AG09309 (cell line): Measurements from ENCODE around the gene PDGFRA.

Experiments
- DNase-seq: peaks from one replicate; pipeline ENCODE4 v3.0.0-alpha.2; 2010; ENCODE audit warnings: low read depth
- H3K4me3 ChIP-seq: 2 replicates; pipeline ENCODE4 v1.5.1; 2011; ENCODE audit warnings: mild to moderate bottlenecking, low read depth, low read length, moderate library complexity; ENCODE audit not compliant: control insufficient read depth
- TF ChIP-seq, protein P1 (sequence below): IDR thresholded peaks from 2 replicates; pipeline ENCODE4 v1.5.1; 2011; ENCODE audit warnings: mild to moderate bottlenecking, low read depth, low read length, inconsistent platforms; ENCODE audit not compliant: insufficient read depth, control insufficient read depth; ENCODE audit errors: missing control alignments

PDGFRA gene

GRCh38 chr4:54290980-54291379, 61.9 kb downstream of the PDGFRA start:
- DNase-seq: no peak
- TF ChIP-seq, protein P1, sequence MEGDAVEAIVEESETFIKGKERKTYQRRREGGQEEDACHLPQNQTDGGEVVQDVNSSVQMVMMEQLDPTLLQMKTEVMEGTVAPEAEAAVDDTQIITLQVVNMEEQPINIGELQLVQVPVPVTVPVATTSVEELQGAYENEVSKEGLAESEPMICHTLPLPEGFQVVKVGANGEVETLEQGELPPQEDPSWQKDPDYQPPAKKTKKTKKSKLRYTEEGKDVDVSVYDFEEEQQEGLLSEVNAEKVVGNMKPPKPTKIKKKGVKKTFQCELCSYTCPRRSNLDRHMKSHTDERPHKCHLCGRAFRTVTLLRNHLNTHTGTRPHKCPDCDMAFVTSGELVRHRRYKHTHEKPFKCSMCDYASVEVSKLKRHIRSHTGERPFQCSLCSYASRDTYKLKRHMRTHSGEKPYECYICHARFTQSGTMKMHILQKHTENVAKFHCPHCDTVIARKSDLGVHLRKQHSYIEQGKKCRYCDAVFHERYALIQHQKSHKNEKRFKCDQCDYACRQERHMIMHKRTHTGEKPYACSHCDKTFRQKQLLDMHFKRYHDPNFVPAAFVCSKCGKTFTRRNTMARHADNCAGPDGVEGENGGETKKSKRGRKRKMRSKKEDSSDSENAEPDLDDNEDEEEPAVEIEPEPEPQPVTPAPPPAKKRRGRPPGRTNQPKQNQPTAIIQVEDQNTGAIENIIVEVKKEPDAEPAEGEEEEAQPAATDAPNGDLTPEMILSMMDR: no peak
- H3K4me3 ChIP-seq: no peak overlapping the region

DNA sequence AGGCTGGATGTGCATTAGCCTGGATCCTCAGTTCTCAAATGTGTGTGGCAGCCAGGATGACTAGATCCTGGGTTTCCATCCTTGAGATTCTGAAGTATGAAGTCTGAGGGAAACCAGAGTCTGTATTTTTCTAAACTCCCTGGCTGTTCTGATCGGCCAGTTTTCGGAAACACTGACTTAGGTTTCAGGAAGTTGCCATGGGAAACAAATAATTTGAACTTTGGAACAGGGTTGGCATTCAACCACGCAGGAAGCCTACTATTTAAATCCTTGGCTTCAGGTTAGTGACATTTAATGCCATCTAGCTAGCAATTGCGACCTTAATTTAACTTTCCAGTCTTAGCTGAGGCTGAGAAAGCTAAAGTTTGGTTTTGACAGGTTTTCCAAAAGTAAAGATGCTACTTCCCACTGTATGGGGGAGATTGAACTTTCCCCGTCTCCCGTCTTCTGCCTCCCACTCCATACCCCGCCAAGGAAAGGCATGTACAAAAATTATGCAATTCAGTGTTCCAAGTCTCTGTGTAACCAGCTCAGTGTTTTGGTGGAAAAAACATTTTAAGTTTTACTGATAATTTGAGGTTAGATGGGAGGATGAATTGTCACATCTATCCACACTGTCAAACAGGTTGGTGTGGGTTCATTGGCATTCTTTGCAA, 67.6 kb downstream of the PDGFRA start:
- DNase-seq: no peak
- H3K4me3 ChIP-seq: no peak overlapping the region
- TF ChIP-seq, protein P1: no peak

GRCh38 chr4:54308110-54308509, 79.0 kb downstream of the PDGFRA start:
- H3K4me3 ChIP-seq: no peak overlapping the region
- TF ChIP-seq, protein P1: no peak
- no peak for DNase-seq

GRCh38 chr4:54315561-54316538, 86.8 kb downstream of the PDGFRA start:
- DNase-seq: no peak
- TF ChIP-seq, protein P1: no peak
- no peak overlapping the region for H3K4me3 ChIP-seq

DNA sequence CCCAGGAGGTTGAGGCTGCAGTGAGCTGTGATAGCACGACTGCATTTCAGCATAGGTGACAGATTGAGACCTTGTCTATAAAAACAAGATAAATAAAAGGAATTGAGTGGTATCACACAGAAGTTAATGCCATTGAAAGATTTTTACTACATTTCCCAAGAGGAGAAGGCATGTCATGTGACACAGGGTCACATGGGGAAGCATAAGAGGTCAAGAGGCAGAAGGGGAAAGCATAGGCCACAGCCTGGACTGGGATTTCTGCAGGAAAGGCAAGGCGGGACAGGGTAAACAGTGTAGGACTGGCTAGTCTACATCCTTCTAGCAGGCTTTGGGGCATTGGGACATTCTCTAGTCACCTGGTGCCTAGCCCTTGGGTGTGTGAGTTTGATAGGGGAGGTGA, 88.6 kb downstream of the PDGFRA start:
- no peak overlapping the region for H3K4me3 ChIP-seq
- DNase-seq: no peak
- TF ChIP-seq, protein P1: no peak

DNA sequence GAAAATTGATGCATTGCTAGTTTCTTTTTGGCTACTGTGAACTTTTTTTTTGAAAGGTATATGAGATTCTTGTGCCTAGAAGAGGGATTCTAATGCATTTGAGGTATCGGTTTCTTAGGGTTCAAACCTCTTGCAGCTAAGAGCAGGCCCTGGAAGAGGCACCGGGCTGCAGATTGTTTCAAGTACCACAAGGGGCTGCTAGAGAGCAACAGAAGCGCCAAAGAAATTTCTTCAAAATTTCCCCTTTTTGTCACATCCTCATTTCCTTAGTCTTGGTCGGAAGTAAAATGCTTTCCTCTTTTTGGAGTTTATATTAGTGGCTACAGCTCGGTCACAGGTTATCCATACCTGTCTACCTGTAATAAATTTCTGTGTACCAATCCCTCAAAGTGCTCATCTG, 89.8 kb downstream of the PDGFRA start:
- peak; percentile 24 for DNase-seq
- TF ChIP-seq, protein P1: peak; percentile 93
- H3K4me3 ChIP-seq: no peak overlapping the region
